NK-92 (cell line): ENCODE data around the gene ESRRG.

Experiments used
- DNase-seq: peaks from one replicate; lab custom pipeline; 2025; ENCODE audit not compliant: unreplicated experiment; lab: John Stamatoyannopoulos, UW

Gene ESRRG

DNA sequence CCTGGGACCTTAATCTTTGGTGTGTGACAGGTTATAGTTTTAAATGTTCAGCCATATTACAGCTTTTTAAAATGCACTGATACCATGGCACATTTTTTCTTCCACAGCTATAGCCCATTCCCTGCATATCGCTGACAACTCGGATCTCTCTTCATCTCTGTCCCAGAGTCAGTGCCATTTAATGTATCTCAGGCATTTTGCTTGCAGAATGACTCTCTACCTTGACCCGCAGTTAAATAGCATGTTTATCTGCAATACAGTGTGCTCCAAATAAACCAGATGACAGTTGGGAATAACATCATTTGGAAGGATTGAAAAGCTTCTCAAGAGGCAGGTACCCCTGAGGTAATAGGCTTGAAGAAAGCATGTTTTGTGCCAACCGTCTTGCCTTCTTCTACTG, 200.2 kb downstream of the ESRRG start:
- DNase-seq, result no peak

- DNase-seq, result no peak
These were observed 201.8 kb downstream of the ESRRG start for GRCh38 chr1:216521477-216521876.

DNA sequence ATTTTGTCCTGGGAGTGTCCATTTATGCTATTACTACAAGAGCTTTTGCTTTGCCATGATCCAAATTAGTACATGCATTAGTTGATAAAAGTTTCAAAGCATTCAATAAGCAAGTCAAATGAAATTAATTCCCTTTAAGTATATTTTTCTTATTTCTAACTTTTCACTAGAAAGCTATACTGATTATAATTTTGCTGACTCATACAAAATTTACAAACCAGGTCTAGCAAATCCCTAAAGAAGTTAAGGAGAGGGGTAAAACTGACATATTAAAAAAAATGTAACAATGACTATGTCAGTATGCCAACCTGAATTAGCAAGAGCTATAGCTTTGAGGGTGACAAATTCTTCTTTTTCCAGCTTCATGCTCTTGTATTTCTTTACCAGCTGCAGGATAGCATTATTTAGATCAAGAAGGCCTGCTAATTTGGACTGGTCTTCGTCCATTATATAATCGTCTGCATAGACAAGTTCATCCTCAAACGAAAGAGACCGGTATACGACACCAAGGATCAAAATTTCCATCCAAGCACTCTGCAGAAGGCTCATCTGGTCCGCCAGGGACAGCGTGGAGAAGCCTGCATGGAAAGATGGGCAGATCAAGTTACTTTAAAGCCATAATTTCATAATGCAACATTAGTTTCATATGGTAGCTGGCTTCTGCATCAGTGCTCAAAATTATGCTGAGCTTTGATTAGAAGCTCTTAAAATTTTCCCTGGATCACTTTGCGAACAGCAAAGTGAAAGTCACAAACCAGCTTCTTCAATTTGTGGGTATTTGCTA, 204.2 kb downstream of the ESRRG start:
- DNase-seq, result no peak

- no peak for DNase-seq
These were observed 220.6 kb downstream of the ESRRG start for GRCh38 chr1:216502528-216503162.

DNA sequence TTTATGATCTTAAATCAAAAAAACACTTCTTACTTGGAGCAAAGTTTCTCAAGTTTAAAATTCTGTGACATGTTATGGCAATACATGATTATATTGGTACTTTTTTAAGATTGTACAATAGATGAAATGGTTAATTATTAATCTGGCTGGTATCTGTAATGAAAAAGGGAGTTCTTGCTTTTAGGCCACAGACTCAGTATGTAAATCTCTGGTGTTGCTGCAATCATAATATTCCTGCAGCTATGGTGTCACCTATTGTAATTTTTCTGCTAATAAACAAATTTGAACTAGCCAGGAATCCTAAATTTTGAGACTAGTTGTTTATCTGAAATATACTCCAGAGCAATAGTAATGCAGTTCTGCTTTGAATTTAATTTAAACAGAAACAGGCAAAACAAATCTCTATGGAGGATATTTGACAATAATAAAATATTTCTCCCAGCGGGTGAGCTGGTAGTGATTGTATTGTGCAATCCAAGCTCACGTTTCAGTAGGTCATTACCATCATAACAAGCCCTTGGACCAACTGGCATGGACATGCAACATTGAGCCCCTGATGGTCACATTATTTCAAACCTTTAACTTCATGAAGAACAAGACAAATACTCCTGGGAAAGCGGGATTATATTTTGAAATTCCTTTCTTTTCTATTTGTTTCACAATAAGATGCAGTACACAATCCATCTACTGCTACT, 222.8 kb downstream of the ESRRG start:
- DNase-seq, result no peak

GRCh38 chr1:216499581-216500272, 223.5 kb downstream of the ESRRG start:
- DNase-seq, result no peak

DNA sequence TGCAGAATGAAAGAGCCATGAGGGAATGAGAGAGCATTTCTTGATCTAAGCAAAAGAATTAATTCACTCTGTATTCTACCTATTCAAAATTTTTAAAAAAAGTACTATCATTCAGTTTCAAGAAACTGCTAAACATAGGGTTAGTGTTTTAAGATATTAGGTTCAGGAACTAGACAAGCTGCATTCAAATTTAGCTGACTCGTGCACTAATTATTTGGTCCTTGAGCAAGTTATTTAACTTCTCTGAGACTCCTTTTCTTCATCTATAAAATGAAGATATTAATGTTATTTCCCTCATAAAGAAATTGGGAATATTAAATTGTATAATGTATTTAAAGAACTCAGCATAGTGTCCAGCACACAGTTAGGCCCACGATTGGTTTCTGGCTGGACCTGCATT, 225.0 kb downstream of the ESRRG start:
- DNase-seq, result no peak

DNA sequence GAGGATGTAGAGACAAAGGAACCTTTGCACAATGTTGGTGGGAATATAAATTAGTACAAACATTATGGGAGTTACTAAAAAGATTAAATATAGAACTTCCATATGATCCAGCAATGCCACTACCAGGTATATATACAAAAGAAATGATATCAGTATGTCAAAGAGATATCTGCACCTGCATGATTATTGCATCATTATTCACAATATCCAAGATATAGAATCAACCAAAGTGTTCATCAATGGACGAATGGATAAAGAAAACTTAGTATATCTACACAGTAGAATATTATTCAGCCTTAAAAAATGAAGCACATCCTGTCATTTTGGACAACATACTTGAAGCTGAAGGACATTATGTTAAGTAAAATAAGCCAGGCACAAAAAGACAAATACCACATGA, 238.2 kb downstream of the ESRRG start:
- DNase-seq, result no peak

GRCh38 chr1:216483672-216484401, 239.4 kb downstream of the ESRRG start:
- DNase-seq, result no peak

DNA sequence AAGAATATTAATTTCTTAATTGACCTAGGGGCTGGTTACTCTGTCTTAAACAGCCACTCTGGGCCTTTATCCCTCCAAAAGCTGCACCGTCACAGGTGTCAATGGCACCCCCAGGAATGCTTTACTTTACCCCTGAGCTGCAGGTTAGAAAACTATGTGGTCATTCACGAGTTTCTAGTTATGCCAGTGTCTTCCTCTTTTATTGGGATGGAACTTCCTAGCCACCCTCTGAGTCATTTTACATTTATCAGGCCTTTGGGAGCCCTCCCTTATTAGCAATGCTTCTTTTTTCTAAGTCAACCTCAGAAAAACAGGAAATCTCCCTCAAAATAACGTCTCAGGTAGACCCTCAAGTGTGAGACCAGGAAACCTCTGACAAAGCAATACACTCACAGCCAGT, 240.6 kb downstream of the ESRRG start:
- no peak for DNase-seq

DNA sequence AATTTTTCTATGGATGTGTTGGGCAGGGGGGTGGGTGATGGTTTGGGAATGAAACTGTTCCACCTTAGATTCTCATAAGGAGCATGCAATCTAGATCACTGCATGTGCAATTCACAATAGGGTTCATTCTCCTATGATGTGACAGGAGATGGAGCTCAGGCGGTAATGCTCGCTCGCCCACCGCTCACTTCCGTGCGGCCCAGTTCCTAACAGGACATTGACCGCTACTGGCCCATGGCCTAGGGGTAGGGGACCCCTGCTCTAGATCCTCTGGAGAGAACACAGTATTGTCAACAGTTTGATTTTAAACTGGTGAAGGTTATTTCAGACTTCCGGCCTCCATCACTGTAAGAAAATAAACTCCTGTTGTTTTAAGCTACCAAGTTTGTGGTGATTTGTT, 245.0 kb downstream of the ESRRG start:
- DNase-seq, result no peak

DNA sequence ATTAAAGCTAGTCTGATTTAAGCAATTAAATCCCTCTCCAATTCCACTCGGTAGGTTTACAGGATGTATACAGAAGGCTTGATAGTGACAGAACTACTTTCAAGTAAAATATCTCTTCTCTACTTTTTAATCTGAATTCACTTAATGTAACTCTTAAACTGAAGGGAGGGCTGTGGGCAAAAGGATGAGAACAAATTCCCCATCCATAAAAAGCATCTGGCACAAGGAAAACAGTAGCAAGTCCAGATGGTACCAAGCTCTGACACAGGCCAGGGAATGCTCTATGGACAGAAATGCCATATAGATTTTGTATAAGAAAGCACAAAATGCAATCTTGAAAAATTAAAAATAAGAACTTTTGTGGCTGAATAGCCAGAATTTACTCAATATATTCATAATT, 246.9 kb downstream of the ESRRG start:
- no peak for DNase-seq

GRCh38 chr1:216475659-216476276, 247.5 kb downstream of the ESRRG start:
- DNase-seq, result no peak

DNA sequence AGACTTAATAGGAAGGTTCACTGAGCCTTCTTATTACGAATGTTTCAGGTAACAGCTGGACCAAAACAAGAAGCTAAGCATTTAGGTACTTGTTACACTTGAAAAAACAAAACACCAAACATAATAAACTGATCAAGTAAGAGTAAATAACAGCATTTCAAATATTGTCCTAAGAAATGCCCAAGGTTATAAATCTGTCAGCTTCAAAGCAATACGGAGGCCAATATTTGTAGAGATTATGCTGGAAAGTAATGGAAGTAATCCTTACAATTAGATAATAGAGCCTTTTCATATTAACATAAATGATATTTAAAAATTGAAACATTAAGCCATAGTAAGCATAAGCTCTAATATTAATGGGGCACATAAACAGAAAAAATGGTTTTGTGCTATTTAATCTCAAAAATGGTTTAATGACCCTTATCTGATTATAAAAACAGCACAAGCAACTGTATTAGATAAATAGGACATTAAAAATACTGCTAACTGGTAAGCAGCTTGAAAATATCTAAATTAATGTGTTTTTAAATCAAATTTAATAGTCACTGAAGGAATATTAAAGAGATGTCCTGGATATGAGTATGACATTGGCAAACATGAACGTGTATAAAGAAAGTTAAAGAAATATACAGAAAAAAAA, 256.9 kb downstream of the ESRRG start:
- DNase-seq, result no peak

DNA sequence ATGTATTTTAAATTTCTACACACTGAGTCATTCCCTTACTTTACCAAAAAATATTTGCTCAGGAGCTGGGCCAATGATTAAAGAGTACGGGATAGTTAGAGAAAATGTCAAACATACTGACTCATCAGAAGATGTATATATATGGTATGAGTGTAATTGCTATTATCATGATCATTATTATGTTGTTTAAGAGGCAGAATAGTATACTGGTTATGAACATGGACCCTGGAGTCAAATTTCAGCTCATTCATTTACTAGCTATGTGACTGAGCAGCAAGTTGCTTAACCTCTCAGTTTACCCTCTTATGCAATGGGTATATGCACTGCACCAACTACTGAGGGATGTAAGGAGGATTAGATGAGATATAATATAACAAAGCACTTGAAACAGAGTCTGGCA, 258.7 kb downstream of the ESRRG start:
- DNase-seq, result no peak

DNA sequence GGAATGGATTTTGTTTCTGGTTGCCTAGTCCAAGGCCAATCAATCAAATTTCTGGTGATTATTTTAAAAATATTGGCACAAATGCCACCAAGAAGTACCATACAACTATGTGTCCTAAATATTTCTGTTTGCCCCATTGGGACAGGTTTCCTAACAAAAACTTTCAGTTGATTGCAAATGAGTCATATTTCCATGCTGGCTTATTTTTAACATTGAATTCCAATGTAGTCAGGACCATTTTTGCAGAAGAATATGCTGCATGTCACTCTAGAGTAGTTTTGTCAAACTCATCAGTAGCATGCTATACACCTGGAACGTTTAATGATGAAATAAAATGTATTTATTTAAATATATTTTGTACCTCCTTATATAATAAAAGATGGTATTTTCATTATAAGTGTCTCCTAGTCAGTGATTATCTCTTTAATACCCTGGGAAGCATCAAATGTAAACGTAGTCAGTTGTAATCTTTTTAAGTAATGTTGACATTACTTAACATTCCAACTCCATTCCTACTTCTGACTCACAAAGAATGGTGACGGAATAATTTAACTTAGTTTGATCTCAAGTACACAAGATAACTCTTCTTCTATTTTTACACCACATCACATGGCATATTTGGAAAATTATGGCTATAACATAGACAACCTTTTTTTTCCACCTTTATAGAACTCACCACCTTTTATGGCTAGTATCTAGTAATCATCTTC, 261.0 kb downstream of the ESRRG start:
- no peak for DNase-seq

DNA sequence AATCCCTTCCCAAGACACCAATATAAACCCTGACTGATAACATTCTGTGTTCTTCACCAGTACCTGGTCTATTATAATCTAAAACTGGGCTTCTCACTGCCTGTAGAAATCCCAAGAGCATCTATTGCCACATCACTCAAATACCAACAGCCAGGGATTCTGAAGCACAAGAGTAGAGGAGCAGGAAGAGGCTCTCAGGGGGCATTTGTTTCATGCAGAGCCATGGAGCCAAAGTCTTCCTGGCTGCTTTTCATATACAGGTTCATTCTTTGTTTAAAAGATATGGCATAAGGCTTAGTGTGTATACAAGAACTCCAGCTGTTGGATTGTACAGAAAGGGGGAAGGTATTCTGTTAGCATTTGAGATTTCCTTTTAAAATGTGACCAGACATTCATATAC, 261.8 kb downstream of the ESRRG start:
- DNase-seq, result no peak

DNA sequence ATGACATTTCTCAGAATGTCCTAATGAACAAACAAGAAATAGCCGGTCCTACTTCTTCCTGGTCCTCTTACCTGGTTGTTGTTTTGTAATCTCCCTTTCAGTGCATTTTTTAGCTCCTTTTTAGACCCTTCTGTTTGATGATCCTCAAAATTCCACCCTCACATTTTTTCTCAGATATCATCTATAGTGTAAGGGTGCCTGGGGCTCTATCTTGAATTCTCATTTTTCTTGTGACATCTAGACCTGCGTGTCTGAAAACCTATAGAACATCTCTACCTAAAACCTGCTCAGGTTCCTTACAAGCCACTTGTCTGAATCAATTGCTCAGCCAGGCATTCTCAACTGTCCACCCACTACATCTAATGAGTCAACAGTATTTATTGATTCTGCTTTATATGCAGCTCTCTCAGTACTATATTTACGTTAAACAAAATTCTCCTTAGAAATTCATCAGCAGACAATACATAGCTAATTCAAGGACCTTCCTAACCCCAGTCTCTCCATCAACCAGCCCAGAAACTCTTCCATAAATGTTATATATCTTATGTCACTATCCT, 263.5 kb downstream of the ESRRG start:
- no peak for DNase-seq

- DNase-seq, result no peak
These were observed 264.4 kb downstream of the ESRRG start for GRCh38 chr1:216458812-216459211.
